ENCODE results near the gene FRRS1. TPM values are rescaled to one million over a fixed set of nuclear protein-coding genes. Genes with fewer than 3 reads are reported as not detected.
A peak's percentile ranks its signal among the peaks of the same experiment; 100 is the strongest.

FRRS1 gene
- total and polyA plus RNA-seq, 4 donors = 1.9 to 9.2 (median 4.4) TPM

GRCh38 chr1:99707535-99708142 lies 58.8 kb downstream of the FRRS1 start:
- intact Hi-C loops (cut with DNase I) = loop anchor here (5.0 to 10.0 kb wide), 2 partner anchors 523 to 525 kb away; no protein-coding TSS in a partner anchor
- WGBS, 2 donors = 22 to 25% methylated on average over 4 of the region's 4 CpGs
- peaks cover 0 to 7% of the 10 kb centered on the region in 2 donors for H3K36me3 ChIP-seq (ENCODE audit: control insufficient read depth in 1 of 2, insufficient read depth in 2 of 2, low read length in 1 of 2)
- H3K4me3 ChIP-seq (ENCODE audit: low read length in 2 of 2) = no peak overlapping the region
- DNase-seq (peak in 1 of 2 donors; percentile 60), ATAC-seq (ENCODE audit: low FRiP score) (peak; percentile 82)
- H3K4me1 ChIP-seq (ENCODE audit: control insufficient read depth in 1 of 2, insufficient read depth in 2 of 2, low read length in 2 of 2) = no peaks in the 10 kb centered on the region
- H3K9me3 ChIP-seq (ENCODE audit: control insufficient read depth, low read length) = no peaks in the 10 kb centered on the region
- H3K27ac ChIP-seq (ENCODE audit: low read depth in 1 of 2, low read length in 2 of 2) = no peak overlapping the region
- no peaks in the 10 kb centered on the region for H3K27me3 ChIP-seq (ENCODE audit: control insufficient read depth in 1 of 2, insufficient read depth in 2 of 2, low read length in 1 of 2)

- H3K9me3 ChIP-seq (ENCODE audit: control insufficient read depth, low read length) = no peaks in the 10 kb centered on the region
- intact Hi-C loops (cut with DNase I) = loop anchor here (5.0 to 10.0 kb wide), 2 partner anchors 521 to 523 kb away; no protein-coding TSS in a partner anchor
- H3K27ac ChIP-seq (ENCODE audit: low read depth in 1 of 2, low read length in 2 of 2) = no peak overlapping the region
- no peaks in the 10 kb centered on the region for H3K27me3 ChIP-seq (ENCODE audit: control insufficient read depth in 1 of 2, insufficient read depth in 2 of 2, low read length in 1 of 2)
- H3K4me1 ChIP-seq (ENCODE audit: control insufficient read depth in 1 of 2, insufficient read depth in 2 of 2, low read length in 2 of 2) = no peaks in the 10 kb centered on the region
- ATAC-seq (ENCODE audit: low FRiP score) = no peak
- no peak overlapping the region for H3K4me3 ChIP-seq (ENCODE audit: low read length in 2 of 2)
- H3K36me3 ChIP-seq (ENCODE audit: control insufficient read depth in 1 of 2, insufficient read depth in 2 of 2, low read length in 1 of 2) = peaks cover 0 to 4% of the 10 kb centered on the region in 2 donors
- no peak for DNase-seq
Observed at GRCh38 chr1:99705385-99705784, 61.0 kb downstream of the FRRS1 start.

- WGBS, 2 donors = 78 to 82% methylated on average over 17 of the region's 17 CpGs
- Histone ChIP-seq H3K36me3 (ENCODE audit: control insufficient read depth in 1 of 2, insufficient read depth in 2 of 2, low read length in 1 of 2) (no peaks in the 10 kb centered on the region), H3K27me3 (ENCODE audit: control insufficient read depth in 1 of 2, insufficient read depth in 2 of 2, low read length in 1 of 2) (no peaks in the 10 kb centered on the region), H3K4me3 (ENCODE audit: low read length in 2 of 2) (no peak overlapping the region), H3K9me3 (ENCODE audit: control insufficient read depth, low read length) (no peaks in the 10 kb centered on the region), H3K4me1 (ENCODE audit: control insufficient read depth in 1 of 2, insufficient read depth in 2 of 2, low read length in 2 of 2) (no peaks in the 10 kb centered on the region), H3K27ac (ENCODE audit: low read depth in 1 of 2, low read length in 2 of 2) (no peak overlapping the region)
- DNase-seq = no peak
- ATAC-seq (ENCODE audit: low FRiP score) = no peak
- intact Hi-C loops (cut with DNase I) = loop anchor here in 1 of 2 donors (10.0 kb wide), 1 partner anchor 520 kb away; no protein-coding TSS in a partner anchor
Observed at GRCh38 chr1:99704356-99704816, 62.0 kb downstream of the FRRS1 start.

- no peak for DNase-seq
- Histone ChIP-seq H3K27me3 (ENCODE audit: control insufficient read depth in 1 of 2, insufficient read depth in 2 of 2, low read length in 1 of 2) (no peaks in the 10 kb centered on the region), H3K4me1 (ENCODE audit: control insufficient read depth in 1 of 2, insufficient read depth in 2 of 2, low read length in 2 of 2) (no peaks in the 10 kb centered on the region), H3K4me3 (ENCODE audit: low read length in 2 of 2) (no peak overlapping the region), H3K27ac (ENCODE audit: low read depth in 1 of 2, low read length in 2 of 2) (no peak overlapping the region), H3K9me3 (ENCODE audit: control insufficient read depth, low read length) (no peaks in the 10 kb centered on the region), H3K36me3 (ENCODE audit: control insufficient read depth in 1 of 2, insufficient read depth in 2 of 2, low read length in 1 of 2) (no peaks in the 10 kb centered on the region)
- ATAC-seq (ENCODE audit: low FRiP score) = no peak
- intact Hi-C loops (cut with DNase I) = loop anchor here in 1 of 2 donors (10.0 kb wide), 1 partner anchor 517 kb away; no protein-coding TSS in a partner anchor
Observed at GRCh38 chr1:99702221-99702620, 64.2 kb downstream of the FRRS1 start.

GRCh38 chr1:99700020-99700419 lies 66.4 kb downstream of the FRRS1 start:
- Histone ChIP-seq H3K9me3 (ENCODE audit: control insufficient read depth, low read length) (no peaks in the 10 kb centered on the region), H3K36me3 (ENCODE audit: control insufficient read depth in 1 of 2, insufficient read depth in 2 of 2, low read length in 1 of 2) (no peaks in the 10 kb centered on the region), H3K27me3 (ENCODE audit: control insufficient read depth in 1 of 2, insufficient read depth in 2 of 2, low read length in 1 of 2) (no peaks in the 10 kb centered on the region), H3K4me3 (ENCODE audit: low read length in 2 of 2) (no peak overlapping the region), H3K27ac (ENCODE audit: low read depth in 1 of 2, low read length in 2 of 2) (no peak overlapping the region), H3K4me1 (ENCODE audit: control insufficient read depth in 1 of 2, insufficient read depth in 2 of 2, low read length in 2 of 2) (no peaks in the 10 kb centered on the region)
- no peak for ATAC-seq (ENCODE audit: low FRiP score)
- no peak for DNase-seq
- 90% methylated on average over 3 of the region's 3 CpGs for WGBS, 2 donors
- intact Hi-C loops (cut with DNase I) = loop anchor here in 1 of 2 donors (10.0 kb wide), 1 partner anchor 515 kb away; no protein-coding TSS in a partner anchor

GRCh38 chr1:99697580-99697979 lies 68.9 kb downstream of the FRRS1 start:
- Histone ChIP-seq H3K27ac (ENCODE audit: low read depth in 1 of 2, low read length in 2 of 2) (no peak overlapping the region), H3K4me3 (ENCODE audit: low read length in 2 of 2) (no peak overlapping the region), H3K27me3 (ENCODE audit: control insufficient read depth in 1 of 2, insufficient read depth in 2 of 2, low read length in 1 of 2) (no peaks in the 10 kb centered on the region), H3K9me3 (ENCODE audit: control insufficient read depth, low read length) (no peaks in the 10 kb centered on the region), H3K4me1 (ENCODE audit: control insufficient read depth in 1 of 2, insufficient read depth in 2 of 2, low read length in 2 of 2) (no peaks in the 10 kb centered on the region), H3K36me3 (ENCODE audit: control insufficient read depth in 1 of 2, insufficient read depth in 2 of 2, low read length in 1 of 2) (no peaks in the 10 kb centered on the region)
- no peak for DNase-seq
- 55 to 63% methylated on average over 1 of the region's 1 CpG for WGBS, 2 donors
- no peak for ATAC-seq (ENCODE audit: low FRiP score)
- intact Hi-C loops (cut with DNase I) = no loop called here

GRCh38 chr1:99696616-99697015 lies 69.8 kb downstream of the FRRS1 start:
- no peak for DNase-seq
- intact Hi-C loops (cut with DNase I) = no loop called here
- no peak for ATAC-seq (ENCODE audit: low FRiP score)
- no peak overlapping the region for H3K27ac ChIP-seq (ENCODE audit: low read depth in 1 of 2, low read length in 2 of 2)
- H3K4me1 ChIP-seq (ENCODE audit: control insufficient read depth in 1 of 2, insufficient read depth in 2 of 2, low read length in 2 of 2) = no peaks in the 10 kb centered on the region
- WGBS, 2 donors = 61 to 72% methylated on average over 2 of the region's 2 CpGs
- no peak overlapping the region for H3K4me3 ChIP-seq (ENCODE audit: low read length in 2 of 2)
- H3K9me3 ChIP-seq (ENCODE audit: control insufficient read depth, low read length) = no peaks in the 10 kb centered on the region
- H3K36me3 ChIP-seq (ENCODE audit: control insufficient read depth in 1 of 2, insufficient read depth in 2 of 2, low read length in 1 of 2) = no peaks in the 10 kb centered on the region
- no peaks in the 10 kb centered on the region for H3K27me3 ChIP-seq (ENCODE audit: control insufficient read depth in 1 of 2, insufficient read depth in 2 of 2, low read length in 1 of 2)

- Histone ChIP-seq H3K4me3 (ENCODE audit: low read length in 2 of 2) (no peak overlapping the region), H3K36me3 (ENCODE audit: control insufficient read depth in 1 of 2, insufficient read depth in 2 of 2, low read length in 1 of 2) (no peaks in the 10 kb centered on the region), H3K27me3 (ENCODE audit: control insufficient read depth in 1 of 2, insufficient read depth in 2 of 2, low read length in 1 of 2) (no peaks in the 10 kb centered on the region), H3K27ac (ENCODE audit: low read depth in 1 of 2, low read length in 2 of 2) (no peak overlapping the region), H3K9me3 (ENCODE audit: control insufficient read depth, low read length) (no peaks in the 10 kb centered on the region), H3K4me1 (ENCODE audit: control insufficient read depth in 1 of 2, insufficient read depth in 2 of 2, low read length in 2 of 2) (no peaks in the 10 kb centered on the region)
- DNase-seq (no peak), ATAC-seq (ENCODE audit: low FRiP score) (no peak)
- 32 to 47% methylated on average over 2 of the region's 2 CpGs for WGBS, 2 donors
- intact Hi-C loops (cut with DNase I) = no loop called here
Observed at GRCh38 chr1:99691175-99691574, 75.3 kb downstream of the FRRS1 start.

GRCh38 chr1:99685516-99686180 lies 80.8 kb downstream of the FRRS1 start:
- intact Hi-C loops (cut with DNase I) = no loop called here
- Histone ChIP-seq H3K4me1 (ENCODE audit: control insufficient read depth in 1 of 2, insufficient read depth in 2 of 2, low read length in 2 of 2) (peaks cover 0 to 3% of the 10 kb centered on the region in 2 donors), H3K4me3 (ENCODE audit: low read length in 2 of 2) (no peak overlapping the region), H3K27me3 (ENCODE audit: control insufficient read depth in 1 of 2, insufficient read depth in 2 of 2, low read length in 1 of 2) (no peaks in the 10 kb centered on the region), H3K36me3 (ENCODE audit: control insufficient read depth in 1 of 2, insufficient read depth in 2 of 2, low read length in 1 of 2) (no peaks in the 10 kb centered on the region), H3K9me3 (ENCODE audit: control insufficient read depth, low read length) (no peaks in the 10 kb centered on the region), H3K27ac (ENCODE audit: low read depth in 1 of 2, low read length in 2 of 2) (no peak overlapping the region)
- DNase-seq (peak; percentile 71 to 80), ATAC-seq (ENCODE audit: low FRiP score) (peak; percentile 79)
- WGBS, 2 donors = 6 to 7% methylated on average over 6 of the region's 6 CpGs

All from aorta (tissue), 5 donors.